ENCODE data around the gene CHRDL2.

GRCh38 chr11:74677131-74677530 lies 54.1 kb downstream of the CHRDL2 start:
- TF ChIP-seq TARDBP (IDR thresholded peaks at IDR 0.05) (no peak), FOXM1 (IDR thresholded peaks at IDR 0.05; ENCODE audit: borderline replicate concordance) (no peak), FOXA1 (IDR thresholded peaks at IDR 0.05) (no peak), SUZ12 (IDR thresholded peaks at IDR 0.05) (no peak)
